Tibial nerve (tissue), 4 donors: ENCODE results near the gene DUS3L. TPM values are rescaled to one million over a fixed set of nuclear protein-coding genes. Genes with fewer than 3 reads are reported as not detected.

Experiments used
- DNase-seq, 2 donors: peaks; one replicate each; pipeline ENCODE4 v3.0.0-alpha.2; 2019; ENCODE audit warnings: low spot score in 2 of 2
- H3K27ac ChIP-seq, 4 donors: fragments of 200-600 bp; sonication (generic) in 3 of 4; one replicate each; pipeline ENCODE4 v1.5.1; 2017 to 2019; ENCODE audit warnings: mild to moderate bottlenecking in 1 of 4
- H3K27me3 ChIP-seq, 2 donors: fragments of 200-600 bp; sonication (generic) in 1 of 2; one replicate each; pipeline versions ENCODE4 v1.5.1 to v1.6.0; 2017 to 2019
- H3K36me3 ChIP-seq, 3 donors: fragments of 200-600 bp; sonication (generic); one replicate each; pipeline ENCODE4 v1.5.1; 2018 to 2019
- H3K4me1 ChIP-seq, 4 donors: fragments of 200-600 bp; sonication (generic) in 3 of 4; one replicate each; pipeline ENCODE4 v1.5.1; 2017 to 2019
- H3K4me3 ChIP-seq, 4 donors: fragments of 200-600 bp; sonication (generic) in 3 of 4; one replicate each; pipeline ENCODE4 v1.5.1; 2017 to 2019; ENCODE audit warnings: mild to moderate bottlenecking in 1 of 4, moderate library complexity in 1 of 4
- H3K9me3 ChIP-seq, 4 donors: fragments of 200-600 bp; sonication (generic) in 3 of 4; one replicate each; pipeline ENCODE4 v1.5.1; 2017 to 2019
- CTCF ChIP-seq, 5 experiments: fragments of 200-600 bp in 3 of 5; fragments of 450-650 bp in 2 of 5; sonication (generic) in 3 of 5; IDR thresholded peaks; one replicate each; pipeline ENCODE4 v1.5.1; 2016 to 2019; ENCODE audit warnings: antibody characterized with exemption in 5 of 5, mild to moderate bottlenecking in 3 of 5, moderate library complexity in 2 of 5
- EP300 ChIP-seq, 2 donors: sonication (generic); formaldehyde crosslinking; IDR thresholded peaks; one replicate each; pipeline ENCODE4 v1.6.1; 2017; ENCODE audit warnings: antibody characterized with exemption in 2 of 2, mild to moderate bottlenecking in 1 of 2
- POLR2A ChIP-seq, 2 donors: fragments of 450-650 bp; IDR thresholded peaks; one replicate each; pipeline ENCODE4 v1.6.1; 2017; ENCODE audit warnings: antibody characterized with exemption in 2 of 2, mild to moderate bottlenecking in 2 of 2, moderate library complexity in 2 of 2
- WGBS, 2 donors: methylation state at CpG; one replicate each; pipeline ENCODE4 v1.1.5; 2018; 5-methylcytosine and 5-hydroxymethylcytosine counted together
- total RNA-seq, 4 donors: library from RNA; depleted of rRNA; stranded (reverse); fragments of >200 nt; gene quantifications; one replicate each; pipeline ENCODE4 v1.1.0, GENCODE V29; 2016

Gene DUS3L
- total RNA-seq, 4 donors from 2014 or later = 33.2 to 75.9 (median 54.2) TPM

DNA sequence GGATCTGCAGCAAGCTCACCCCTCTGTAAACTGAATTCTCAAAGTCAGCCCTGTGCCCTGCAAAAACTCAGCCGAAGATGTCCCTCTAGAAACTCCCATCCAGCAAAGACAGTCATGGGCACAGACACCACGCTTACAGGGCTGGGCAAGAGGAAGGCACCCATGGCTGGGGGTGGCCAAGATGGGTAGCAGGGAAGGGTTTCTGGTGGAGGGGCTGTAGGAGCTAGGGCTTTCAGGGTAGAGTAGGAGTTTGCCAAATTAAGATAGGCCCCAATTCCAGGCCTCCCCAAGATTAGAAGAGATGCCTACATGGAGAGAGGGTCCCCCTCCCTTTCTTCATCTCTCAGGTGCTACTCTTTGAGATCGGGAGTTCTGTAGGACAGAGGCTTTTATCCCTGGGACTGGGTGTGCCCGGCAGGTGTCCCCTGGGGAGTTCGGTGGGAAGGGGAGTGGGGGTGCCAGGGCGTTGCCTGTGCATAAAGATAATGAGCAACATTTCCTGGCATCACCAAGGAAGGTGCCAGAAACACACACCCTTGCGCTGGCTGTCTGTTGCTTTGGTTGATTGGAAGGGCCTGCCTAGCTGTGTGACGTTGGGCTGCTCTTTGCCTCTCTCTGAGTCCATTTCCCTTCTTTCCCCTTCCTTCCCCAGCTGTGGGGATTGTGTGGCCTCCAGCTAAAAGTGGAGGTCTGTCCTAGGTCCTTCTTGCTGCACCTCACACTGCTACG lies 23.3 kb upstream of the DUS3L start:
- TF ChIP-seq EP300 (IDR thresholded peaks at IDR 0.05) = no peak
- TF ChIP-seq POLR2A (IDR thresholded peaks at IDR 0.05) = no peak
- no peak for TF ChIP-seq CTCF (IDR thresholded peaks at IDR 0.05)
- peaks cover 0 to 41% of the 10 kb centered on the region in 2 donors for H3K27me3 ChIP-seq
- WGBS, 2 donors = 74 to 76% methylated on average over 9 of the region's 9 CpGs
- no peaks in the 10 kb centered on the region for H3K36me3 ChIP-seq
- H3K4me1 ChIP-seq = no peaks in the 10 kb centered on the region
- H3K9me3 ChIP-seq = no peaks in the 10 kb centered on the region
- DNase-seq = no peak
- no peak overlapping the region for H3K27ac ChIP-seq
- H3K4me3 ChIP-seq = no peak overlapping the region

DNA sequence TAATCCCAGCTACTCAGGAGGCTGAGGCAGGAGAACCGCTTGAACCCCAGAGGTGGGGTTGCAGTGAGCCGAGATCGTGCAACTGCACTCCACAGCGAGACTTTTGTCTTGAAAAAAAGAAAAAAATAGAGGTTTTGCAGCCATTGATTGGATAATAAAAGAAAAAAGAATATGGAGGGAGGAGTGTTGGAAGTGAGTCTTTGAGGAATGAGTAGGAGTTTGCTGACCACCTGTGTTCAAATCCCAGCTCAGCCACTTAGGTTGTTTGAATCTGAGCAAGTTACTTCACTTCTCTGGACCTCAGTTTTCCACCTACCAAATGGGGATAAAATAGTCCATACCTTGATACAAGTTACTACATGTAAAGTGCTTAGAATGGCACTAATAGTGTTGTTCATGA lies 20.2 kb upstream of the DUS3L start:
- Histone ChIP-seq H3K27ac (no peak overlapping the region), H3K36me3 (no peaks in the 10 kb centered on the region), H3K4me3 (no peak overlapping the region), H3K4me1 (no peaks in the 10 kb centered on the region), H3K27me3 (peaks cover 0 to 28% of the 10 kb centered on the region in 2 donors), H3K9me3 (no peaks in the 10 kb centered on the region)
- TF ChIP-seq EP300 (IDR thresholded peaks at IDR 0.05) (no peak), CTCF (IDR thresholded peaks at IDR 0.05) (no peak), POLR2A (IDR thresholded peaks at IDR 0.05) (no peak)
- no peak for DNase-seq
- WGBS, 2 donors = 80 to 88% methylated on average over 4 of the region's 4 CpGs

DNA sequence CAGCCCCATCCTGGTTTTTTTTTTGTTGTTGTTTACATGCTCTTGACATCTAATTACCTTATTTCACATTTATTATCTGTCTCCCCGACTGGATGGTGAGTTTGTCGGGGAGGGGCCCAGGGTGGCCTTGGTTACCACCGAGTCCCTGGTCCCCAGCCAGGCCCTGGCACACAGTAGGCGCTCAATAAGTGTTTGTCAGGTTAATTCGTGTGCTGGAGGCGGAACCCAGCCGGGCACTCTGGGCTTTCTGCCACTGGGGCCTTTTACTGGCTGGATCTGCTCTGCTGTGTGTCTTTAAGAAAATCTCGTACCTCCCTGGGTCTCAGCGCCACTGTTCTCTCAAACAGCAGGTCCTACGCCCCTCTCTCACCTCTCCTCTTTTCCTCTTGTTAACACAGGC lies 18.5 kb upstream of the DUS3L start:
- WGBS, 2 donors = 75 to 83% methylated on average over 10 of the region's 10 CpGs
- Histone ChIP-seq H3K9me3 (no peaks in the 10 kb centered on the region), H3K4me3 (no peak overlapping the region), H3K27me3 (peaks cover 2 to 29% of the 10 kb centered on the region in 2 donors), H3K36me3 (no peaks in the 10 kb centered on the region), H3K4me1 (peaks cover 0 to 9% (median 0%) of the 10 kb centered on the region in 4 donors), H3K27ac (no peak overlapping the region)
- DNase-seq = no peak
- no peak for TF ChIP-seq POLR2A (IDR thresholded peaks at IDR 0.05)
- no peak for TF ChIP-seq EP300 (IDR thresholded peaks at IDR 0.05)
- no peak for TF ChIP-seq CTCF (IDR thresholded peaks at IDR 0.05)

GRCh38 chr19:5809053-5809452 lies 18.1 kb upstream of the DUS3L start:
- 88 to 89% methylated on average over 9 of the region's 9 CpGs for whole genome bisulfite sequencing, 2 donors
- Histone ChIP-seq H3K27me3 (peaks cover 3 to 29% of the 10 kb centered on the region in 2 donors), H3K9me3 (no peaks in the 10 kb centered on the region), H3K4me1 (peaks cover 0 to 13% (median 0%) of the 10 kb centered on the region in 4 donors), H3K36me3 (no peaks in the 10 kb centered on the region), H3K4me3 (no peak overlapping the region), H3K27ac (no peak overlapping the region)
- TF ChIP-seq EP300 (IDR thresholded peaks at IDR 0.05) (no peak), POLR2A (IDR thresholded peaks at IDR 0.05) (no peak), CTCF (IDR thresholded peaks at IDR 0.05) (no peak)
- DNase-seq = no peak

GRCh38 chr19:5808120-5808816 lies 17.3 kb upstream of the DUS3L start:
- DNase-seq = no peak
- Histone ChIP-seq H3K9me3 (no peaks in the 10 kb centered on the region), H3K36me3 (no peaks in the 10 kb centered on the region), H3K27ac (no peak overlapping the region), H3K4me3 (no peak overlapping the region), H3K27me3 (peaks cover 3 to 36% of the 10 kb centered on the region in 2 donors), H3K4me1 (peaks cover 0 to 21% (median 6%) of the 10 kb centered on the region in 4 donors)
- 82 to 83% methylated on average over 20 to 21 of the region's 21 CpGs for WGBS, 2 donors
- TF ChIP-seq CTCF (IDR thresholded peaks at IDR 0.05) (no peak), POLR2A (IDR thresholded peaks at IDR 0.05) (no peak), EP300 (IDR thresholded peaks at IDR 0.05) (no peak)
